GM12801 (cell line): ENCODE measurements around the gene NAA11.

ENCODE experiments used
- TF ChIP-seq, protein P1 (sequence below): IDR thresholded peaks from one replicate; pipeline ENCODE4 v1.5.1; 2011; ENCODE audit warnings: control low read depth; ENCODE audit not compliant: insufficient read length; ENCODE audit errors: extremely low read depth

NAA11 gene

DNA sequence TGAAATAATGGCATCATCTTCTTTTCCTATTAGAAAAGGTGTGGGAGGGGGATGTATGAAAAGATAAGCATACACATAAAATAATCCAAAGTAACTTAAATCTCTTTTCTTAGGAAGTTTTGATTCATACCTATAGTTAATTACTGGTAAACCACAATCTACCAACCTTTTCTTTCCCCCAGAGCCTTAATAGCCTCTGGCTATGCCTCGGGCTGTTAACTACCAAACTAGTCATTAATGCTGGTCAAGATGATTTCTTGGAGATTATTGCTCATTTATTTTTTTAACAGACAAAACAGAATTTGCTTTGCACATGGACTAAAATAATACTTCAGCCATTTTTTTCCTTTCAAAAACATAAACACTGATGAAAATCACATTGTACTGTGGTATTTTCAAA is 16.9 kb downstream of the NAA11 start:
- TF ChIP-seq, protein P1, sequence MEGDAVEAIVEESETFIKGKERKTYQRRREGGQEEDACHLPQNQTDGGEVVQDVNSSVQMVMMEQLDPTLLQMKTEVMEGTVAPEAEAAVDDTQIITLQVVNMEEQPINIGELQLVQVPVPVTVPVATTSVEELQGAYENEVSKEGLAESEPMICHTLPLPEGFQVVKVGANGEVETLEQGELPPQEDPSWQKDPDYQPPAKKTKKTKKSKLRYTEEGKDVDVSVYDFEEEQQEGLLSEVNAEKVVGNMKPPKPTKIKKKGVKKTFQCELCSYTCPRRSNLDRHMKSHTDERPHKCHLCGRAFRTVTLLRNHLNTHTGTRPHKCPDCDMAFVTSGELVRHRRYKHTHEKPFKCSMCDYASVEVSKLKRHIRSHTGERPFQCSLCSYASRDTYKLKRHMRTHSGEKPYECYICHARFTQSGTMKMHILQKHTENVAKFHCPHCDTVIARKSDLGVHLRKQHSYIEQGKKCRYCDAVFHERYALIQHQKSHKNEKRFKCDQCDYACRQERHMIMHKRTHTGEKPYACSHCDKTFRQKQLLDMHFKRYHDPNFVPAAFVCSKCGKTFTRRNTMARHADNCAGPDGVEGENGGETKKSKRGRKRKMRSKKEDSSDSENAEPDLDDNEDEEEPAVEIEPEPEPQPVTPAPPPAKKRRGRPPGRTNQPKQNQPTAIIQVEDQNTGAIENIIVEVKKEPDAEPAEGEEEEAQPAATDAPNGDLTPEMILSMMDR, result no peak

DNA sequence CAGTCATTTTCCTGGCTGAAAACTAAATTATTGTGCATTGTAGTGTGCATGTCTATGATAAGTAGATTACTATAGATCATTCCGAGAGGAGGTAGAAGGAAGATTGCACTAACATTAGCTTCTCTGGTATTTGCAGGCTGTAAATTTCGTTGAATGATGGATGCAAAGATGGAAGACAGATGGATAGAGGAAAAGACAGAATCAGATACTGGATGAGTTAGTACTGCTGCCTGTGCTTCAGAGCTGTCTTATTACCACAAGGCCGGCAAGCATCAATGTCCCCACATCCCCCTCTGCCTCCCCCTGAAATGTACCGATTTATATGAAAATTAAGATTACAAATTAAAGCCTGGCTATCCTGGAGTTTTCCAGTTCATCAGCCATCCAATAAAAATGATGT is 17.7 kb downstream of the NAA11 start:
- TF ChIP-seq, protein P1, result no peak

DNA sequence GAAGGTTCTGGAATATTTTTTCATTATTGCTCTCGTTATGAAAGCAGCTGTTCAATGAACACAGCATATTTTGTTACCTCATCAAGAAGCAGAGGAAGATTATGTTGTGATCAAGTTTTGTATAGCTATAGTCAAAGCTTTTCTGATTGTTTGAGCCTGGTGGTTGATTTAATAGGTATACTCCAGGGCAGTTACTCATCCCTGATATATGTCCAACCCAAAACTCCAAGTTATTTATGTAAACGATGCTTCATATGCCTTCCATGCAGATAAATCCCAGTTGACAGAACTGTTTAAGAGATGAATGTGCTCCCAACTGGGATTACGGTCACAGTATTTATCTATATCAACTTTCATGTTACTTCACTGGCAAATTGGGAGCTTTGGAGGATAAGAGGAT is 19.1 kb downstream of the NAA11 start:
- TF ChIP-seq, protein P1, result no peak

DNA sequence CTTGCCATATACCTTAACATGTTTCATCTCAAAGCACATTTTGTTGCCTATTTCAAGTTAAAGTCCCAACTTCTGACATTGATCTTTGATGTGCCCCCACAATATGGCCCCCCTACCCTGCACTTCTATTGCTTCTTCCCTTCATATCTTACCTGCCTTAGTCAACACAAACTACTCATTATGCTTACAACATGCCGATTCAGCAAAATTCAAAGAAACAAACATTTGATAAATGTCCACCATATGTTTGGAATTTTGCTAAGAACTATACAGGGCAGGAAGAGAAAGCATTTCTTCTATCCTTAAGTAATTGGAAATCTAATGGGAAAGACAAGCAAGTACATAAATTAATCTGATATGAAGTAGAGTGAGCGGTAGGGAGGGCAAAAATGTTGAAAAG is 25.6 kb downstream of the NAA11 start:
- TF ChIP-seq, protein P1, result no peak

DNA sequence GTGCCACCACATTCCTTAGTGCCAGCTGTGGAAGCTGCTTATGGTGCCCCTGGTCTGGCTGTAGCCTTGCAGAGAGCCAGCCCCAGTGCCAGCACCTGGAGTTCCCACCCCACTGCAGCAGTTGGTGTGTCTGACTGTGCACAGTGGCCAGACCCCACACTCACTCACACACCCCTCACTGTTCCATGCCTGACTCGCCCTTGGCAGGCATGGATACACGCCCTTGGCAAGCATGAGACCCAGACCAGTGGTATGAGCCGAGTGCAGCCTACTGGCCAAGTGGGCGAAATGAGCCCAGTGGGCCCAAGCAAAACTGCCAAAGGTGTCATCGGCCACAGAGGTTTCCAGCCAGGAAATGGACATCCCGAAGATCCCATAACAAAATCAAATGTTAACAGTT is 27.4 kb downstream of the NAA11 start:
- TF ChIP-seq, protein P1, result no peak

DNA sequence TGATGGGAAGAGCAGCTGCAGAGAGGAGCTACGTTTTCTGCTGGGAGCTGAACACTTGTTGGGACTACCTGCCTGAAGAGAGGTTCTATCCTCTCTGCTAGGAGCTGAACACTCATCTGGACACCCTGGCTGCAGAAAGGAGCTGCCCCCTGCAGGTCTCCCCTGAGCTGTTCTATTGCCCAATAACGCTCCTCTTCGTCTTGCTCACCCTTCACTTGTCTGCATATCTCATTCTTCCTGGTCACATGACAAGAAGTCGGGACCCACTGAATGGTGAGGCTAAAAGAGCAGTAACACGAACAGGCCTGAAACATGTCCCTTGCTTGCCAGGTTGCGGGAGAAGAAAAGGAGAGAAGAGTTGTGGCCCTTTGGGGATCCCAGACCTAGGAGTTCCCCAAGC is 27.8 kb downstream of the NAA11 start:
- TF ChIP-seq, protein P1, result no peak

DNA sequence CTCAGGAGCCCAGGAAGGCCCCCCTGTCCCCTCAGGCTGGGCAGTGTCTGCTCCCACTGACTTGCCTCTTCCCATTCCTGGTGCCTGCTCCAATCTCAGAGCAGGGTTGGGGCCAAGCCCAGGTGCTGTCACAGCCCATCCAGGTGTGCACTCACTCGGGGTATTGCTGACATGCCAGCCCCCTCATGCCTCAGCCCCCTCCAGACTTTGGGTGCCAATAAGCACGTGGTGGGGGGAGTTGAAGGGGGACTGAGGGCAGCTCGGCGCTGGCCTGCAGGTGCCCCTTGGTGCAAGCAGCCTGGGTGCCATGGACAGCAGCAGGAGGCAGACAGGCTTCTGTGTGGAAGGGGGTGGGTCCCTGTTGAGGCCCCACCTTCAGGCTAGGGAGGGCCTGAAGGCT is 28.4 kb downstream of the NAA11 start:
- TF ChIP-seq, protein P1, result no peak
